ENCODE data around the gene SLC29A3.

SLC29A3 gene

DNA sequence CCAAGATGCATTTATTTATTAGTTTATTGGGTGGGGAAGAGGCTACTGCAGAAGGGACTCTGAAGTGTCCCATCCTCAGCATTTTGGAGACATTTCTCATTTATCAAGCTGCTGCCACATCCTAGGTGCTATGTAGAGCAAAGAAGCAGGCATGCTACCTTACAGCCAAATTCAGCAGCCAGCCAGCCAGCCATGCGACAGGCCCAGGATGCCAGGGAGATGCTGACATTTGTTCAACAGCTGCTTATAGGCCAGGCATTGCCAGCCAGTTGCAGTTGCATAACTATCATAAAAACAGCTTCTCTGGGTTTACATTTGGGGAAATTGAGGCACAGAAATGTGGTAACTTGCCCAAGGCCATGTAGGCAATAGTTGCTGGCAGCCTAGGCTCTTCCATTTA is 2.3 kb downstream of the SLC29A3 start:
- TF ChIP-seq, protein P1, sequence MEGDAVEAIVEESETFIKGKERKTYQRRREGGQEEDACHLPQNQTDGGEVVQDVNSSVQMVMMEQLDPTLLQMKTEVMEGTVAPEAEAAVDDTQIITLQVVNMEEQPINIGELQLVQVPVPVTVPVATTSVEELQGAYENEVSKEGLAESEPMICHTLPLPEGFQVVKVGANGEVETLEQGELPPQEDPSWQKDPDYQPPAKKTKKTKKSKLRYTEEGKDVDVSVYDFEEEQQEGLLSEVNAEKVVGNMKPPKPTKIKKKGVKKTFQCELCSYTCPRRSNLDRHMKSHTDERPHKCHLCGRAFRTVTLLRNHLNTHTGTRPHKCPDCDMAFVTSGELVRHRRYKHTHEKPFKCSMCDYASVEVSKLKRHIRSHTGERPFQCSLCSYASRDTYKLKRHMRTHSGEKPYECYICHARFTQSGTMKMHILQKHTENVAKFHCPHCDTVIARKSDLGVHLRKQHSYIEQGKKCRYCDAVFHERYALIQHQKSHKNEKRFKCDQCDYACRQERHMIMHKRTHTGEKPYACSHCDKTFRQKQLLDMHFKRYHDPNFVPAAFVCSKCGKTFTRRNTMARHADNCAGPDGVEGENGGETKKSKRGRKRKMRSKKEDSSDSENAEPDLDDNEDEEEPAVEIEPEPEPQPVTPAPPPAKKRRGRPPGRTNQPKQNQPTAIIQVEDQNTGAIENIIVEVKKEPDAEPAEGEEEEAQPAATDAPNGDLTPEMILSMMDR (IDR thresholded peaks at IDR 0.05), result no peak

DNA sequence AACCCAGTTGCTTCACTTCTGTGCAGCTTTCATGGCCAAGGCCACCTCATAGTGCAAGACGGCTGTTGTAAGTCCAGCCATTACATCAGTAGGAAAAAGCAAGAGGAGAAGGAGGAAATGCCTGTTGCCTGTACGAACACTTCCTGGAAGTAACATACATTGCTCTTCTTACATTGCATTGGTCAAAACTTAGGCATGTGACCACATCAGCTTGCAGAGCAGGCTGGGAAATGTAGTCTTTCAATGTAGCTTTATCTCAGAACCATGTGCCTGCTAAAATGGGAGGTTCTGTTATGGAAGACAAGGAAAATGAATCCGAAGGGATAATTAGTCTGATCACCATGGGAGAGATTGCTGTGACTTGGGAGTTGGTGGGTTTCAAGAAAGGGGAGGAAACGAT is 4.3 kb downstream of the SLC29A3 start:
- TF ChIP-seq, protein P1 (IDR thresholded peaks at IDR 0.05), result no peak

DNA sequence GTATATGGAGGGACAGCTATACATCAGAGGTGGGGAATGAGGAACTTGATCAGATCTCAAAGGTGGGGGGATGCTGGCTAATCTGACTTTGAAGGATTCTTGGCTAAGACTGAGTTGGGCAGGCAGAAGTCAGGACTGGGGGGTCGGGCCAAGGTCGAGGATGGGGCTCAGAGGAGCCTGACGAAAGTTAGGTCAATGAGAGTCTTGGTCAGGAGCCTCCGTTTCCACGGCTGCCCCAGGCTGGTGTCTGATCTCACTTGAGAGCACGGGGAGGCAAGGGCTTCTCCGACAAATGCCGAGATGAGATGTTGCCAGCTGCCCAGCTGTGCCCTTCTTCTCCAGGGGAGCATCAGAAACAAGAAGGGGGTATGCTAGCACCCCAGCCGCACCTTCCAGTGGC is 5.7 kb downstream of the SLC29A3 start:
- TF ChIP-seq, protein P1 (IDR thresholded peaks at IDR 0.05), result no peak

DNA sequence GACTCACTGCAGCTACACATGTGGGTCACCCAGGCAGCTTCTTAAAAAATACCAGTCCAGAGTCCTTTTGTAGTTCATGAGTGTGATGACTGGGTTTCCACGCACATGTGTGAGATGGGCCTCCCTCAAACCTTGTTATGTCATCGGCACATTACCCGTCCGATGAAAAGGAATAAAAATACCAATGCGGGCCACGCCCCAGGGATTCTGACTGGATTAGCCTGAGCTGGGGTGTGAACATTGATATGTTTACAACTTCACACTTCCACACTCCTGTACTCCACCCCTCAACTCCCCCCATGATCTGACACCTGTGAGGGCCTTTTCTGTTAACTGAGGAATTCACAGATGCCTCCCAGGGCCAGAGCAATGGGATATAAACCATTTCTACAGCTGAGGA is 6.2 kb downstream of the SLC29A3 start:
- TF ChIP-seq, protein P1 (IDR thresholded peaks at IDR 0.05), result no peak

DNA sequence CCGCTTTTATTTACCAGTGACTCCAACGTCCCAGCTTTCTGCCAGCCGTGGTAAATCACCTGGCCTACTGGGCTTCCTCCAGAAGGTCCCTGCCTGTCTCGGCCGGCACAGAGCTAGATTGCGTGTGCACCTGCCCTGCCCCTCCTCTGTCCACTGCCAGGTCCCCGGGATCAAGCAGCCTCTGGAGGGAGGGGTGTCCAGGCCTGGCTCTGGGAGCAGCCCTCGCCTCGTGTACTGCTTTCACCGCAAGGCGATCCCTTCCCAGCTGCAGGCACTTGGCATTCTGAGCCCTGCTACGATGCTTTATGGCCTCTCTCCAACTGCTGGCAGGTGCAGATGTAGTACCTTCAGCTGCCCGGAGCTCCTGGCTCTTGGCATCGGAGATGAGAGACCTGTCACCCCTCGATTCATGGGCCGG is 7.4 kb downstream of the SLC29A3 start:
- TF ChIP-seq, protein P1 (IDR thresholded peaks at IDR 0.05), result no peak

DNA sequence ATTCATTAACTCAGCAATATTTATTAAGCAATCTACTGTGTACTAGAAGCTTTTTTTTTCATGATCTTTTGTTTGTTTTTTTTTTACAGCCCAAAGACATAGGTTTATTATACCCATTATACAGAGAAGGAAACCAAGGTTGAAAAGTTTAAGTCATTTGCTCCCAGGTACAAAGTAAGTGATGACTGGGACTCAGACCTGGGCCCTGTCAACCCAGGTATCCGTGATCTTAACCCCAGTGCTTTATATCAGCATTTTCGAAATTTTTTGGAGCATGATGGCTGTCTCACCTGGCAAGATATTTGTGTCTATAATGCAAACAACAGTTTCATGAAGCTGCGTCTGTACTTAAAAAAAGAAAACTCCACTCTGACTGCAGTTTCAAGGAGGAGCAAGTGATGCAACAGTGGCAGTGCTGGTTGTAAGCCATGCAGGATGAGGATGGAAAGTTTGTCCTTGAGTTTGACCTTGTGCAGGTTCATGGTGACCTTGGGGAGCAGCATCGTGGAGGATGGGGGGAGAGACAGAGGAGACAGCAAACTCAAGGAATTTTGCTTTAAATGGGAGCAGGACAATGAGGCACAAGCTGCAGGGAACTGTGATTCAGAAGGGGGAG is 11.8 kb downstream of the SLC29A3 start:
- TF ChIP-seq, protein P1 (IDR thresholded peaks at IDR 0.05), result no peak

DNA sequence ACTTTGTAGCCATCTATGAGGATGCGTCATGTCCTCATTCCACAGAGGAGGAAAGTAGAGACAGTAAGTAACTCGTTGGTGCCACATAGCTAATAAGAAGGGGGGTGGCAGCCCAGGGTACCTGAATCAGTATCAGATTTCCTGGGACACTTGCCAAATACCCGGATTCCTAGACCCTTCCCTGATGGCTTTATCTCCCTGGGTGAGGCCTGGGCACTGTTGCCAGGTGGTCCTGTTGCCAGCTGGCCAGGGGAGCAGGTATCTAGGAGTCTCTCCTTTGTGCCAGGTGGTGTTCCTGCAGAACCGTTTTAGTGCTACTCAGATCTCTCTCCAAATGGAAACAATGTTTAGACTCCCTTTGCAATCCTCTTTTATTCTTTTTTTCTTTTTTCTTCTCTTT is 12.7 kb downstream of the SLC29A3 start:
- TF ChIP-seq, protein P1 (IDR thresholded peaks at IDR 0.05), result no peak

DNA sequence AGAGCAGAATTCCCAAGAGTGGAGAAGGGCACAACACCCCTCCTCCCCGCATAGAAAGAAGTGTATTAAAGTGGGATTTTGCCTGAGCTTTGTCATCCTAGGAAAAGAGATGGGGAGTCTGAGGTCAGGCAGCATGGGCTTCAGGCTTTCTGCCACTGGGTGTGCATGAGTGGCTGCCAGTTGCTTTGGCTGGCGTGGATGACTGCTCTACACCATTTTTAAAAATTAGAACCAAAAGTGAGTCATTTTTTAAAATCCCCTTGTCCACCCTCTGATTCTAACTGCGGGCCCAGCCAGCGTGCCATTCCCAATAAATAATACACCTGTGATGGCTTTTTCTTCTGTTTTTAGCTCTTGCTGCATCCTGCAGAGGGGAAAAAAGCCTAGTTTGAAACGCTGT is 13.4 kb downstream of the SLC29A3 start:
- TF ChIP-seq, protein P1 (IDR thresholded peaks at IDR 0.05), result no peak
